Nucleus accumbens (tissue), 56 donors: ENCODE results near the gene BCL11A.

Experiments
- DNase-seq, 56 donors: peaks; one replicate each; lab custom pipeline; 2025; lab: John Stamatoyannopoulos, UW

The BCL11A gene

GRCh38 chr2:60529785-60530627 is 23.4 kb downstream of the BCL11A start:
- no peak for DNase-seq

- DNase-seq: no peak
Measured at GRCh38 chr2:60529136-60529784, 24.2 kb downstream of the BCL11A start.

- no peak for DNase-seq
Measured at GRCh38 chr2:60528281-60529020, 25.0 kb downstream of the BCL11A start.

GRCh38 chr2:60527762-60528161 is 25.7 kb downstream of the BCL11A start:
- no peak for DNase-seq

GRCh38 chr2:60526623-60527022 is 26.8 kb downstream of the BCL11A start:
- no peak for DNase-seq

GRCh38 chr2:60525899-60526298 is 27.6 kb downstream of the BCL11A start:
- no peak for DNase-seq

GRCh38 chr2:60524874-60525273 is 28.6 kb downstream of the BCL11A start:
- DNase-seq: no peak

GRCh38 chr2:60523963-60524362 is 29.5 kb downstream of the BCL11A start:
- DNase-seq: no peak

GRCh38 chr2:60522462-60522861 is 31.0 kb downstream of the BCL11A start:
- no peak for DNase-seq

- DNase-seq: no peak
Measured at GRCh38 chr2:60521626-60522025, 31.8 kb downstream of the BCL11A start.

- no peak for DNase-seq
Measured at GRCh38 chr2:60520917-60521539, 32.4 kb downstream of the BCL11A start.

- DNase-seq: no peak
Measured at GRCh38 chr2:60520151-60520876, 33.1 kb downstream of the BCL11A start.

- DNase-seq: no peak
Measured at GRCh38 chr2:60519231-60519863, 34.1 kb downstream of the BCL11A start.

GRCh38 chr2:60518567-60518966 is 34.9 kb downstream of the BCL11A start:
- no peak for DNase-seq

GRCh38 chr2:60517446-60517845 is 36.0 kb downstream of the BCL11A start:
- no peak for DNase-seq

GRCh38 chr2:60516826-60517225 is 36.6 kb downstream of the BCL11A start:
- DNase-seq: no peak

GRCh38 chr2:60516383-60516811 is 37.1 kb downstream of the BCL11A start:
- no peak for DNase-seq

GRCh38 chr2:60515721-60516226 is 37.7 kb downstream of the BCL11A start:
- no peak for DNase-seq

GRCh38 chr2:60513996-60514395 is 39.5 kb downstream of the BCL11A start:
- no peak for DNase-seq
